ENCODE results near the gene EDDM3A. TPM values are rescaled to one million over a fixed set of nuclear protein-coding genes. Genes with fewer than 3 reads are reported as not detected.

The EDDM3A gene
- total RNA-seq, 1 experiment from 2014 or later = not detected

- Histone ChIP-seq H3K4me1 (replicated peaks; ENCODE audit: insufficient read depth) (no peaks in the 10 kb centered on the region), H3K4me2 (no peak overlapping the region), H3F3A (ENCODE audit: insufficient read depth, low read depth) (no peaks in the 10 kb centered on the region), H3K79me2 (ENCODE audit: low read depth) (no peaks in the 10 kb centered on the region), H3K9me2 (ENCODE audit: insufficient read depth) (no peaks in the 10 kb centered on the region), H3K36me3 (ENCODE audit: low read depth) (no peaks in the 10 kb centered on the region), H3K27me3 (ENCODE audit: insufficient read depth, low read depth) (no peaks in the 10 kb centered on the region), H2AFZ (no peak overlapping the region), H3K9me3 (ENCODE audit: insufficient read depth, low read depth) (no peaks in the 10 kb centered on the region), H4K20me1 (ENCODE audit: insufficient read depth) (no peaks in the 10 kb centered on the region), H3K4me3 (no peak overlapping the region), H3K27ac (no peak overlapping the region)
- no peak for DNase-seq
- intact Hi-C loops (cut with micrococcal nuclease; ENCODE audit: unreplicated experiment) = no loop called here
- no TSS peak for BruUV-seq (replicated peaks)
- TF ChIP-seq CTCF (conservative IDR thresholded peaks at IDR 0.05) (no peak), EZH2 (IDR thresholded peaks at IDR 0.05; ENCODE audit: low read depth) (no peak)
- ChIA-PET POLR2A (ENCODE audit: unreplicated experiment) (no interaction called here), CTCF (interaction anchor here (0.6 kb wide), 1 partner anchor 168 kb away, joined by 3 read pairs; no protein-coding TSS in a partner anchor)
Observed at GRCh38 chr14:20794644-20795369, 49.1 kb downstream of the EDDM3A start.

GRCh38 chr14:20797164-20797563, 51.5 kb downstream of the EDDM3A start:
- Histone ChIP-seq H3F3A (ENCODE audit: insufficient read depth, low read depth) (no peaks in the 10 kb centered on the region), H3K79me2 (ENCODE audit: low read depth) (no peaks in the 10 kb centered on the region), H3K4me1 (replicated peaks; ENCODE audit: insufficient read depth) (no peaks in the 10 kb centered on the region), H3K27me3 (ENCODE audit: insufficient read depth, low read depth) (no peaks in the 10 kb centered on the region), H3K4me2 (no peak overlapping the region), H3K4me3 (no peak overlapping the region), H3K9me3 (ENCODE audit: insufficient read depth, low read depth) (no peaks in the 10 kb centered on the region), H3K9me2 (ENCODE audit: insufficient read depth) (no peaks in the 10 kb centered on the region), H3K36me3 (ENCODE audit: low read depth) (no peaks in the 10 kb centered on the region), H3K27ac (no peak overlapping the region), H2AFZ (no peak overlapping the region), H4K20me1 (ENCODE audit: insufficient read depth) (no peaks in the 10 kb centered on the region)
- BruUV-seq (replicated peaks) = no TSS peak
- no peak for TF ChIP-seq CTCF (conservative IDR thresholded peaks at IDR 0.05)
- no peak for TF ChIP-seq EZH2 (IDR thresholded peaks at IDR 0.05; ENCODE audit: low read depth)
- DNase-seq = no peak
- CTCF ChIA-PET = no interaction called here
- POLR2A ChIA-PET (ENCODE audit: unreplicated experiment) = no interaction called here
- intact Hi-C loops (cut with micrococcal nuclease; ENCODE audit: unreplicated experiment) = no loop called here

Other genes with a start within 250 kb of the EDDM3A start
- gene RNASE10, start 240.3 kb upstream of the EDDM3A start, total RNA-seq (2021) = 0.68 TPM in 1 of 2 replicates, not detected in the other
- not detected in 2 replicates for gene RNASE9, start 184.8 kb upstream of the EDDM3A start, total RNA-seq (2021)
- gene RNASE11, start 157.9 kb upstream of the EDDM3A start, total RNA-seq (2021) = not detected in 2 replicates
- gene RNASE12, start 154.5 kb upstream of the EDDM3A start, total RNA-seq (2021) = not detected in 2 replicates
- not detected in 2 replicates for gene OR6S1, start 104.2 kb upstream of the EDDM3A start, total RNA-seq (2021)
- gene RNASE4, start 61.3 kb upstream of the EDDM3A start, total RNA-seq (2021) = 2.0 and 4.0 TPM in 2 replicates
- 4.4 and 5.7 TPM in 2 replicates for gene ANG, start 57.1 kb upstream of the EDDM3A start, total RNA-seq (2021)
- gene EDDM3B, start 22.5 kb downstream of the EDDM3A start, total RNA-seq (2021) = not detected in 2 replicates
- not detected in 2 replicates for gene RNASE6, start 35.4 kb downstream of the EDDM3A start, total RNA-seq (2021)
- 32.2 and 47.4 TPM in 2 replicates for gene RNASE1, start 57.0 kb downstream of the EDDM3A start, total RNA-seq (2021)
- not detected in 2 replicates for gene RNASE3, start 145.5 kb downstream of the EDDM3A start, total RNA-seq (2021)
- gene RNASE2, start 209.6 kb downstream of the EDDM3A start, total RNA-seq (2021) = not detected in 2 replicates
- 40.9 and 51.2 TPM in 2 replicates for gene METTL17, start 244.1 kb downstream of the EDDM3A start, total RNA-seq (2021)

Data from PC-9 (cell line).